NCI-H1694 treated with DMSO at 0.1 percent for 48 hours (cell line): ENCODE measurements around the gene CHMP2B.

Experiments
- DNase-seq: peaks from one replicate; lab custom pipeline; 2025; lab: John Stamatoyannopoulos, UW

The CHMP2B gene

GRCh38 chr3:87227104-87227834 is at the start of gene CHMP2B:
CHMP2B (plus strand) TSS chr3:87227309; CDS start chr3:87227523, 214 bp downstream.
- DNase-seq = peak; percentile 54

- DNase-seq = no peak
Observed at GRCh38 chr3:87179642-87180041, 47.5 kb upstream of the CHMP2B start.

GRCh38 chr3:87181551-87181950 is 45.6 kb upstream of the CHMP2B start:
- DNase-seq = no peak

- no peak for DNase-seq
Observed at GRCh38 chr3:87182023-87182422, 45.1 kb upstream of the CHMP2B start.

- DNase-seq = no peak
Observed at GRCh38 chr3:87186608-87187159, 40.4 kb upstream of the CHMP2B start.

- DNase-seq = peak; percentile 14
Observed at GRCh38 chr3:87191175-87191574, 35.9 kb upstream of the CHMP2B start.

GRCh38 chr3:87191641-87192040 is 35.5 kb upstream of the CHMP2B start:
- DNase-seq = no peak

GRCh38 chr3:87196879-87197278 is 30.2 kb upstream of the CHMP2B start:
- no peak for DNase-seq

- DNase-seq = no peak
Observed at GRCh38 chr3:87197531-87197930, 29.6 kb upstream of the CHMP2B start.

GRCh38 chr3:87198774-87199173 is 28.3 kb upstream of the CHMP2B start:
- no peak for DNase-seq

GRCh38 chr3:87199628-87200027 is 27.5 kb upstream of the CHMP2B start:
- DNase-seq = no peak

- DNase-seq = no peak
Observed at GRCh38 chr3:87200060-87200647, 27.0 kb upstream of the CHMP2B start.

- no peak for DNase-seq
Observed at GRCh38 chr3:87201727-87202126, 25.4 kb upstream of the CHMP2B start.

- DNase-seq = no peak
Observed at GRCh38 chr3:87203809-87204208, 23.3 kb upstream of the CHMP2B start.

- no peak for DNase-seq
Observed at GRCh38 chr3:87206070-87206469, 21.0 kb upstream of the CHMP2B start.

- no peak for DNase-seq
Observed at GRCh38 chr3:87206635-87207034, 20.5 kb upstream of the CHMP2B start.

GRCh38 chr3:87207460-87207859 is 19.6 kb upstream of the CHMP2B start:
- DNase-seq = no peak

- DNase-seq = no peak
Observed at GRCh38 chr3:87209111-87209510, 18.0 kb upstream of the CHMP2B start.

- no peak for DNase-seq
Observed at GRCh38 chr3:87218560-87218959, 8.5 kb upstream of the CHMP2B start.

GRCh38 chr3:87219611-87220010 is 7.5 kb upstream of the CHMP2B start:
- no peak for DNase-seq

- peak; percentile 0 for DNase-seq
Observed at GRCh38 chr3:87225659-87226058, 1.4 kb upstream of the CHMP2B start.

GRCh38 chr3:87227835-87228144 is 681 bp downstream of the CHMP2B start:
- no peak for DNase-seq

- no peak for DNase-seq
Observed at GRCh38 chr3:87228316-87228715, 1.2 kb downstream of the CHMP2B start.

GRCh38 chr3:87229113-87229512 is 2.0 kb downstream of the CHMP2B start:
- DNase-seq = no peak
